Measurements from ENCODE around the gene HCST.
"Not testable (repeated sequence)": the region's sequence is repeated elsewhere in the genome, so short reads cannot be mapped to it uniquely, and the experiment has no call there.

Gene HCST

GRCh38 chr19:35901854-35902661 is at the start of gene HCST:
TSS of gene HCST (plus strand) at chr19:35902529. CDS start at chr19:35902594, 65 bp downstream.
- peak; percentile 60 for DNase-seq

GRCh38 chr19:35853038-35853756 is 49.1 kb upstream of the HCST start:
- no peak for DNase-seq

GRCh38 chr19:35856546-35857149 is 45.7 kb upstream of the HCST start, which contains the start of gene KIRREL2:
TSS of gene KIRREL2 (plus strand) at chr19:35856911. CDS start at chr19:35857120, 209 bp downstream.
- no peak for DNase-seq

- DNase-seq: no peak
These were observed 44.0 kb upstream of the HCST start for GRCh38 chr19:35858311-35858710.

- DNase-seq: no peak
These were observed 42.9 kb upstream of the HCST start for GRCh38 chr19:35859414-35859813.

- no peak for DNase-seq
These were observed 41.9 kb upstream of the HCST start for GRCh38 chr19:35860436-35860817.

- DNase-seq: no peak
These were observed 41.3 kb upstream of the HCST start for GRCh38 chr19:35860818-35861639.

- DNase-seq: no peak
These were observed 40.6 kb upstream of the HCST start for GRCh38 chr19:35861640-35862160.

- no peak for DNase-seq
These were observed 39.8 kb upstream of the HCST start for GRCh38 chr19:35862528-35862927.

- DNase-seq: no peak
These were observed 39.3 kb upstream of the HCST start for GRCh38 chr19:35863018-35863417.

GRCh38 chr19:35868172-35868822 is 34.0 kb upstream of the HCST start, which contains the start of gene APLP1:
TSS of gene APLP1 (plus strand) at chr19:35868574. CDS start at chr19:35868637, 63 bp downstream.
- peak; percentile 54 for DNase-seq

GRCh38 chr19:35868823-35869326 is 33.5 kb upstream of the HCST start:
- no peak for DNase-seq

- DNase-seq: peak; percentile 87
These were observed 32.8 kb upstream of the HCST start for GRCh38 chr19:35869327-35870123.

GRCh38 chr19:35870124-35870736 is 32.1 kb upstream of the HCST start:
- not testable (repeated sequence) for DNase-seq

- DNase-seq: no peak
These were observed 31.5 kb upstream of the HCST start for GRCh38 chr19:35870798-35871197.

- DNase-seq: no peak
These were observed 30.7 kb upstream of the HCST start for GRCh38 chr19:35871611-35872010.

GRCh38 chr19:35872180-35872579 is 30.1 kb upstream of the HCST start:
- DNase-seq: no peak

GRCh38 chr19:35874392-35874930 is 27.9 kb upstream of the HCST start:
- DNase-seq: no peak

GRCh38 chr19:35879068-35879467 is 23.3 kb upstream of the HCST start:
- no peak for DNase-seq

GRCh38 chr19:35879770-35880317 is 22.5 kb upstream of the HCST start:
- DNase-seq: peak; percentile 71
